GM21529 (cell line): ENCODE results near the gene HOXC12.

Source experiments
- ATAC-seq: cut with Tn5 transposase; IDR thresholded peaks from one replicate; pipeline ENCODE4 v1.9.1; 2021; ENCODE audit not compliant: unreplicated experiment

HOXC12 gene

GRCh38 chr12:53995002-53995377 lies 40.3 kb downstream of the HOXC12 start:
- ATAC-seq = no peak

GRCh38 chr12:53995378-53996239 lies 40.9 kb downstream of the HOXC12 start:
- ATAC-seq = no peak

- no peak for ATAC-seq
Measured at GRCh38 chr12:53996240-53997203, 41.8 kb downstream of the HOXC12 start.

DNA sequence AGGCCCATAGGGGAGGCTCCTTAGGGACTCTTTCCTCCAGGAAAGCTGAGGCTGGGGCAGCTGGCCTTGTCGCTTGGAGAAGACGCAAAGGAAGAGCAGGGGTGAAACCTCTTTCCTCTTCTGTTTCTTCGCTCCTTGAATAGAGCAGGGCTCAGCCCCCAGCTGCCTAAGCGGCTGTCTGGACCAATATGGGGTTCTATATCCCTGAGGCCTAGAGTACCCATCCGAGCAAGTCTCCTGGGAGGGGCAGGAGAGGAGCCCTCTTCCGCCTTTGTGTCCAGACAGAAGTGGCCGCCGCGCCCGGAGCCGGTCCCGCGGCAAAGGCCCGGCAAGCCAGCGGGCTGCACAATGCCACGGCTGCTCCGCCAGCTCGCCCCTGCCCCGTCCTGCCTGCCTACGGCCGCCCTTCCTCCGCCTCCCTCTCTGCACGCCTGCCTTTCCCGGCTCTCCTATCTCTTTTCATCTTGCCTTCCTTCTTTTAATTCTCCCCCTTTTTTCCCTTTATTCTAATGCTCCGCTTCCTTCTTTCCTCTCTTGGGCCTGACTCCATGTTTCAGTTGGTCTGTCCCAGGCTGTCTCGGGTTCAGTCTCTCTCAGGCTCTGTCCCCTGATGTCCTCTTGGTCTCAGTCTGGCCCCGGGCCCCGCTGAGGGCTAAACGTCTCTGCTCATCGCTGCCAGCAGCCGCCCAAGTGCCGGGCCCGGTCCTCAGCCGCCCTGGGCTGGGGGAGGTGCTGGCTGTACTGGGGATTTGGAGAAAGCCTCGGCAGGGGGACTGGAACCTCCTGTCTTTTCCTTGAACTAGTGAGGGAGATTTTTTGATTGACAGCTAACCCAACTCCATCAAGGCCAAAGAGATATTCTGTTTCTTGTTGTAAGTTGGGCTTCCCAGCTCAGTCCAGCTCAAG lies 42.8 kb downstream of the HOXC12 start:
- no peak for ATAC-seq

DNA sequence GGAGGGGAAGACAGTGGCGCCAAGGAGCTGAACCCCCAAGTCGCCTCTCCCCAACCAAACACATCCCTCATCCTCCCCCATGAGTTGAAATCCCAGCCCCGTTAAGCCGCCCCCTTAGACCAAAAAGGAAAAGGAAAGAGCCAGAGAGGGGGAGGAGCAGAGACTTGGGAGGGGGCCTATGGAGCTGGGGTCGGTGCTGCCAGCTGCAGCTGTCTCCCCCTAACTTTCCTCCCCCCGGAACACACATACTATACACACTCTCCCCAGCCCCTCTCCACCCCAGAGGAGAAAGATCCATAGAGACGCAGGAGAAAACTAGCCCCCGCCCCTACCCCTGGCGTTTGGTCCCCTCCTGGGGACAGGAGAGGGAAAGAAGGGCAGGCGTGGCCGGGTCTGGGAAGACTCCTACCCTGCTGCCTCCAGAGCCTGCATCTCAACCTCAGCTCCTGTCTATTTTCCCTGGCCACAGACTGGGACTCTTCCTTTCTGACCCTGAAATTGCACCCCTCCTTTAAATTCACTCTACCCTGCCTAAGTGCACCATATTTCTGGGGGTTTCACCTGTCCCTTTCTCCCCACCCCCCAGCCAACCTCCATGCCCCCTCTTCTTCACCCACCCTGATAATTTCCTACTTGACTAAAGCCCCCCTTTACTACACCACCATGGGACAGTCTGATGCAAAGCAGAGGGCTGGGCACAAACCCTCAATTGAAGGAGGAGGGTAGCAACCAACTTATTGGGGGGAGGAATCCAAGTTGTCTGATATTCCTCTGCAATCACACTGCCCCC lies 43.6 kb downstream of the HOXC12 start:
- no peak for ATAC-seq

DNA sequence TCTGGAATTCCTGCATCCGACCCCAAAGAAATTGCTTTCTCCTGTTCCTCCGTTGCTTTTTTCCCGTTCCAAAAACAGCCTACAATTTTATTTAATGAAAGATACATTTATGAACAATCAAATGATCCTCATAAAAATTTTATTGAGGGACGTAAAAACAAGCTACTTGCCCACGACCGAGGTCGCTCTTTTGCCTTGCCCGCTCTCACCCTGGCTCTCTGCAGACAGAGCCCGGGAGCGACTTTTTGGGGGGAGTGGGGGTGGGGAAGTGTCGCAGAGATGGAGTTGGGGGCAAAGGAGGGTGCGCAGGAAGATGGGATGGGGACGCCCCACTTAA lies 44.2 kb downstream of the HOXC12 start:
- ATAC-seq = no peak

- no peak for ATAC-seq
Measured at GRCh38 chr12:53999559-54000115, 44.9 kb downstream of the HOXC12 start.

GRCh38 chr12:54000116-54001114 lies 45.7 kb downstream of the HOXC12 start, which contains the start of gene HOXC9:
Gene HOXC9, plus strand, starts transcription at chr12:54000161. Its CDS starts 28 bp downstream, at chr12:54000189.
- no peak for ATAC-seq

DNA sequence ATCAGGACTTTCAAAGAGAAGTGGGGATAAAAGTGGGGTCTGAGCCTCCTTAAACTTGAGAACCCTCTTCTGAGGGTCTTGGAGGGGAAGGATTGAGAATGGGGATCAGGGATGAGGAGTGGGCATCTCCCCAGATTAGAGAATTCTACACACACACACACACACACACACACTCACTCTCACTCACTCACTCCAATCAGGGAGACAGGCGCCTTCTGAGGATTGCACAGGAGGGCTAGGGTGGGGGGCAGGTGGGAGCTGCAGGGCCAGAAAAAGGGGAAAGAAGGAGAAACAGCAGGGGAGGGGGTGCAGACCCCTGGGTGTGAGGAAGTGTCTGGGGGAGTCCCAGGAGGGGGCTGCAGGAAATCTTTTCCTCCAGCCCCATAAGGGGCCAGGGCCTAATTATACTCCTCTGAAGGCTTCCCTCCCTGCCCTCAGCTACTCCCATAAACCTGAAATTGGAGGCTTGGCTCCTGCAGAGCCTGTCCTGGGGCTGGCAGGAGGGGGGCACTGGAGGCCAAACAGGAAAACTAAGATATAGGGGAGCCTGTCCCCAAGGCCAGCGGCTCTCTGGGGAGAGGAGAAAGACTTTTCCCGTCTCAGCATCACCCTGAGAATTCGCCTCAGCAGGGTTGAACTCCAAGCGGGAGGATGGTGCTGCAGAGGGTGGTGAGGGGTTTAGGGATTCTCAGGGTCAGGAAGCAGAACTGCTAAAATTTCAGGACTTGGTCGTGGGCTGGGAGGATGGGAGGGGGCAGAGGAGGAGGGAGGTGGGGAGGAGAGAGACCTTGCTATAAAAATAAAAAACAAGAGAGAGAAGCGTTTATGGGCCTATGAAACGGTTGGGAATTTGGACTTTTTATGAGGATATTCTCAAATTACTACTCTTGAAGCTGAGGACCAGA lies 46.8 kb downstream of the HOXC12 start:
- no peak for ATAC-seq

- ATAC-seq = no peak
Measured at GRCh38 chr12:54002278-54002914, 47.7 kb downstream of the HOXC12 start.

DNA sequence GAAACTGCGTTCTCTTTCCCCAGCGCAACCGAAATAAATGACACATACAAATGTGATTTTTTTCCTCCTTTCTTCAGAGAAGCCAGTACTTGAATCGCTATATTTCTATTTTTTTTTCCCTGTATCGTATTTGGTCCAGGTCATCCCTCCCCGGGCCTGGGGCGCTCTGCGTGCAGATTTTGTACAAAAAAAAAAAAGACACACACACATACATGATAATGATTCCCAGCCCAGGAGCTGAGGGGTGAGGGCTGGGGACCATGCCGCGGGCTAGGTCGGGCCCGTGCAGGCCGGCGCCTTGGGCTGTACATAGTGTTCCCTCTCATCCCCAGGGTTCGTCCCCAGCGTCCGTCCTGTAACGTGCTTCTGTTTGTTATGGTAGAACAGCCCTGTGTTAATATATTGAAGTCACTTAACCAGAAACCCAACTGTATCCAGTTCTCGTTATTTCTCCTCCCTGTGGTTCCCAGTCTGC lies 48.2 kb downstream of the HOXC12 start:
- ATAC-seq = no peak

DNA sequence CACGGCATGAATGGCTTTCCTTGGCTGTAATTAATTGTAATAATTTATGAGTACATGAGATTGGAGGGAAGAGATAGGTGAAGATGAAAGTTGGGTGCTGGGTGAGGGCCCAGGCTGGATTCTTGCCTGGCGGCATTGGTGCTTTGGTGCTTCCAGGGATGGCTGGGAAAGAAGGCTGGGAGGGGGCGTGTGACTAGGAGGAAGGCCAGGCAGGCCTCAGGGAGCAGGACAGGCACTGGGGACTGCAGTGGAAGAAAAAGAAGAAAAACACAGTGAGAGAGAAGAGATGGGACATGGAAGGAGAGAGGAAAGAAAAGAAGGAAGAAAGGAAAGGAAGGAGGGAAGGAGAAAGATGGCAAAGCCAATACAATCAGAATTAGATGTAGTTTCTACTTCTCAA lies 48.9 kb downstream of the HOXC12 start:
- no peak for ATAC-seq

DNA sequence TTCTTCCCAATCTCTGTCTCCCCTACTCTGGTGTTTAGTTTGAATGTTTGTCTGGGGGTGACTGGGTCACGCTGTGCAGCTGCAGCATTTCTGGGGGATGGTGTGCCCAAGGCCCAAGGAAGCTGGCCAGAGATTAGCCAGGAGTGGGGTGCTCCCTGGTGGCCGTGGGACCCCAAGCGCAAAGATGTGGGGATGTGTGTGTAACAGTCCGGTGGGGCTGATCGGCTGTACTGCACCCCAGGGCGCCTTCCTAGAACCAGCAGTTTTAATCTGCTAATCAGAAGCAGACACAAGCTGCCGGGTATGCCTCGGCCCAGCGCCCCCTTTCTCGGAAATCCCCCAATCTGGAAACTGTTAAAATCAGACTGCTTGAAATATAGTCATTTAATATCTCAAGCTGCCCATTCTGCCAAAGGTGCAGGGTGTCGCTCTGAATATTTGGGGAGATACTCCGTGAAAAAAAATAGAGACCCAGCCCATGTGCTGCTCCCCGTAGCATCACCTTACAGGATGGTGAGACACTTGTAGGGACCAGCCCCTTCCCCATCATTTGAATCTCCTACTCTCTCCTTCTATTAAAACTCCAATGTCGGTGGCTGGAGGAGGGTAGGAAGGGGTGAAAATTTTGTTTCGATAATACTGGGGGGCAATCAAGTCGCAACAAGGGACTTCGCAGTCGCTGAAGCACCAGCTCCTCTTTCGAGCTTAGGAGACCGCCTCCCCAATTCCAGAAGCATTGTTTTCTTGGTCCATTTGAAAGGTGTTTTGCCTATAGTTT lies 49.5 kb downstream of the HOXC12 start:
- no peak for ATAC-seq

DNA sequence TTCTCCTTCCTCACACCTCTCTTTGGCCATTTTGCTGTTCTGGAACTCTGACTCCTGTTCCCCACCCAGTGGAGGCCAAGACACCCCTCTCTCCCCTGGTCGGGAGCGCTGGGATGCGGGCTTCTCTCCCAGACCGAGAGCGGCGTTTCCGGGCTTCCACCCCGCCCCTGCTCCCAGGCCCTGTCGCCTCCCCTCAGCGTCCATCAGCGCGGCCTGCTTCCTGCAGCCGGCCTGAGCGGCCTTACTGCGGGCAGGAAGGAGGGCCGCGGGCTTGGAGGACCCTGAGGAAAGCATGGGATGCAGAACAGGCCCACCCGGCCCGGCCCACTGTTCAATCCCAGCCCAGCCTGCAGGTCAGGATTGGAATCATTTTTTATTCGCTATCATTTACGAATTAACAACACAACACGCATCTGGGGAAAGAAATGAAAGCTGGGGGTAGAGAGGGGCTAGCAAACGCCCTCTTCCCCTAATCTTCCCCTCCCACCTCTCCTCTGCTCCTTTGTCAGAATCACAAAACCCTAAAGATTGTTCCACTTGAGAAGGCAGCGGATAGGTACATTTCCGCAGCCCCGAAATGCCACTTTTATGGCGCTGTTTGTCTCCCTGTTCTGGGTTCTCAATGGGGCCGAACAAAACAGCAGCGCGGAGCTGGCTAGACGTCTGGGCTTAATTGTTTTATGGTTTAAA lies 50.3 kb downstream of the HOXC12 start:
- no peak for ATAC-seq

GRCh38 chr12:54005531-54005852 lies 50.8 kb downstream of the HOXC12 start:
- ATAC-seq = no peak
